ENCODE data around the gene MINDY3.
"Not testable (repeated sequence)": the region's sequence is repeated elsewhere in the genome, so short reads cannot be mapped to it uniquely, and the experiment has no call there.

Gene MINDY3

DNA sequence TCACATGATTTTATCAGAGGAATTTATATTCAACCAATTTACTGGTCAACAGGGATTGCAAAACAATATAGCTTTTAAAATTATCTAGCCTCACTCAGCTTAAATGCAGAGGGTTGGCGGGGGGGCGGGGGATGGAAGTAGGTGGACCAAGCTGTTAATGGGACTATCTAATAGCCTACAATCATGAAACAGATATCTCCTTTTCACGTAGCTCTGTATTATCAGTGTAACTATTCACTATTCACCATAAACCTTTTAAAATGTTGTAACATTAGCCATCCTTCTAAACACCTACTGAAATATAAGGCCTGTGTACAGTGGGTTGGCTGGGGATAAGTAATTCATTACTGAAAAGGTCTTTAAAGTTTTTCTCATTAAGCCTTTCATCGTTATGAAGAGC, 56.2 kb downstream of the MINDY3 start:
- no peak for DNase-seq

DNA sequence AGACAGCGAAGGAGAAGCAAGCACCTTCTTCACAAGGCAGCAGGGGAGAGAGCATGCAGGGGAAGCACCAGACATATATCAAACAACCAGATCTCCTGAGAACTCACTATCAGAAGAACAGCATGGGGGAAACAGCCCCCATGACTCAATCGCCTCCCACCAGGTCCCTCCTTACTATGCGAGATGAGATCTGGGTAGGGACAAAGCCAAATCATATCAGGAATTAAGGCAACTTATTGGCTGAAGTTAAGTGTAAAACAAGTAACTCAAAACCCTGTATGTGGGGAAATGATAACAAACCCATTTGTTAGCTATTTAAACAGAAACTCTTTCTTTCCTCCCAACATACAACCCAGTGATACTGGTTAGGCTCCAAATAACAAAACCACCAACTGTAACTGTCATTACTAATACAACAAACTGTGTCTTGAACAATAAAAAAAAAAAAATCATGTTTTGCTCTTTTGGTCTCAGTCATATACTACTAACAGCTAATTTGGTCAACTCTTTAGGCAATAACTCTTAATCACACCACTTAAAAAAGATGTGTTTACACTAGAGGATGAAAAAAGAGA, 57.8 kb downstream of the MINDY3 start:
- no peak for DNase-seq

DNA sequence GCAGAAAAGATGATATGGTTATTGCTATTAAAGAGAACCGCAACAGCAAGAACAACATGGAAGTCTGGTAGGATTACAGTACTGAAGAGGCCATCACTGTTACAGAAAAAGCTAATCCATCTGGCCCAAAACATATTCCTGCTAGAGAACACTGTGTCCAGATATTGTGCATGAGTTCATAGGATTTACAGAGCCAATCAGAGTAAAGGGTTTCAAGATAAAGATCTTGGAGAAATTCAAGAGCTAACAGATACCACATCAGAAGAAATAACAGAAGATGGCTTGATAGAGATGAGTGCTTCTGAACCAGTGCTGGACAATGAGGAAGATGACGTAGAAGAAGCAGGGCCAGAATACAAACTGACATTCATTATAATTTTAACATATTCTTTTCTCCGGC, 58.7 kb downstream of the MINDY3 start:
- no peak for DNase-seq

DNA sequence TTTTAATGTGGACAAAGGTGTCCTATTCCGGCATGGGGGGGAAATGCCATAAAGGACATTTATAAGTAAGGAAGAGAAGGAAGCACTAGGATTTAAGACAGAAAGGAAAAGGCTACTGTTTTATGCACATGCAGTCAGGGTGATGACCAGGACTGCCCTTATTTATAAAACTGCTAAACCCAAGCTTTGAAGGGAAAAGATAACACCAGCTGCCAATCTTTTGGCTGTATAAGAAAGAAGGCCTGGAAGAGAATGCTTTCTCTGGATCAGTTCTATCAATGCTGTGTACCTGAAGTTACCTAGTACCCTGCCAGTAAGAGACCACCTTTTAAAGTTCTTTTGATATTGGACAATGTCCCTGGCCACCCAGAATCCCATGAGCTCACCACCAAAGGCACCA, 59.2 kb downstream of the MINDY3 start:
- DNase-seq, result no peak

DNA sequence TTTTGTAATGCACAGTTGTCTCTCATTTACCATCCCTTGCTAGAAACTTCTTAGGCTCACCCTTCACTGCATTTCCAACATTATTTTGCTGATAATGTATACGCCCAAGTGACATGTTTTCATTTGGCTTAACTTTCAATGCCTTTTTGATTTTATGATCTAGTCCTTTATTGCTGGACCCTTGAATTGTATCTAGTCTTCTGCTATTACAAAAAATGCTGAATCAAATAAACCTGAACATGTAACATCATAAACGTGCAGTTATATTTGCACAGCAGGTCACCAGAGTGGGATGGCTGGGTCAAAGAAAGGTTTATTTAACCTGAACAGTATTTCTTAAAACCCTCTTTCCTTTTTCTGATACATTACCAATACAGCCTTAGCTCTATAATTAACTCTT, 63.0 kb downstream of the MINDY3 start:
- DNase-seq, result no peak

DNA sequence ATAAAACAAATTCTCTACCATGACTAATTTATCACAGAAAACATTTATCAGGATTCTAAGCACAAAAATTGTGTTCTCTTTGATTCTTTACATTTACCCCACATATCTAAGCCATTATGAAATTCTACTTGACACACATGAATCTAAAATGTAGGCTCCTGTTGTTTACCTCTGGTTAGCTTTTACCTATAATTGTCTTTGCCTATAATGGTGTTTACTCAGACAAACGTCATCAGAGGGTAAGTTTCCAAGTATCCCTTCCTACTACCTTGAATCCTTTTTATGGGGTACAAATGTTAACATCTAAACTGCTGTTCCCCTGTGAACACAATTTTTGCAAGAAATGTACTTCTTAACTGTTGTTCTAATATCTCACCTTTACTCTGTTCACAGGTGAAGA, 63.5 kb downstream of the MINDY3 start:
- DNase-seq, result no peak

DNA sequence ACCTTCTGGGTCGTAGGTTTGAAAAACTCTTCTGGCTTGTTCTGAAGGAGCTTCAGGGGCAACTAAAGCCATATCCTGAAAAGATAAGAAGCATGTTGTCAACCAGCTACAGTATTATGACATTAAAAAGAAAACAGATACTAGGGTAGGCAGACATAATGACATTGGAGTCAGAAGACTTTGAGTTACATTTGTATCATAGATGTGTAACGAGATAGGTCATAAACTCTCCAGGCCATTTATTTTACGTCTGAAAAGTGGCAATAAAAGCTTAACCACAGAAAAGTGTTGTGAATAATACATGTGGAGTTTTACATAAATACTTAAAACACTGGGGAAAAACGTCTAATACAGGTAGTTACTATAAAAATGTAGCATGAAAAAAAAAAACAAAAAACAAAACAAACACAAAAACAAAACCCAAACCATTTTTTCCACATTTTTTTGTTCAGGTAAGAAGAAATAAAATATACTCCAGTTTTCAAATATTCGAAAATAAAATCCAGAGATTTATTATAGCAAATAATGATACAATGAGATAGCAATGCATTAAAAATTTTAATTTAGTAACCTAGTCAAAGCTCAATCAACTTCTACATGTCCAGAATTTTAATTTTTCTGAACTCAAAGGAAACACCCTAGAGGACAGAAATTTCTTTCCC, 64.1 kb downstream of the MINDY3 start:
- no peak for DNase-seq

DNA sequence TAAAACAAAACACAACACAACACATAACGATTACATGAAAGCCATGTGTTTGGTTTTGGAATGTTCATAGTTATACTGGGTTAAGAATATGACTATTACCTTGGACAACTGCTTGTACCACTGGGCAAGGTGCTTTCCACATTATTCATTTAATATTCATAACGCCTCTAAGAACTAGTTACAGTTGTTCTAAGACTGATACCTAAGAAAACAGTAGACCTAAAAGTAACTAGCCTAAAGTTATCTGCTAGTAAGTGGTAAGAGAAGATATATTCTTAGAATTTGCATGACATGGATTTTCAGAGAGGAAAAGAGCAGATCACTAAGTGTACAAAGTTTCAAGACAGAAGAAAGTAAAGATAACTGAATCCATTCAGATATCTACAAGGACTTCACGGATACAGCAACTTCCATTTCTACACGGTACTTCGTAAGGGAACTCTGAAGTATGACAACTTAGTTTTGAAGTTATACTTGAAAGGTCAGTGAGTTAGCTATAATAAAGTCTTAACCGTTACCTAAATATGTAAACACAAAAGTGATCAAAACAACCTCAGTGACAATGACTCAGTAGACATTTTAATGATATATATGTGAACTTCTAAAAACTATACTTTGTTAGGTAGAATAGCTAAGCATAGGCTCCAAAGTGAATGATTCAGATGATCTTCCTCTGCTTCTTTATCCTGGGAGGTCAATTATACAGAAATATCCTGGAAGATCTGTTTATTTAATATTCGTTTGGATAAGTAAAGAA, 65.1 kb downstream of the MINDY3 start:
- DNase-seq, result no peak

DNA sequence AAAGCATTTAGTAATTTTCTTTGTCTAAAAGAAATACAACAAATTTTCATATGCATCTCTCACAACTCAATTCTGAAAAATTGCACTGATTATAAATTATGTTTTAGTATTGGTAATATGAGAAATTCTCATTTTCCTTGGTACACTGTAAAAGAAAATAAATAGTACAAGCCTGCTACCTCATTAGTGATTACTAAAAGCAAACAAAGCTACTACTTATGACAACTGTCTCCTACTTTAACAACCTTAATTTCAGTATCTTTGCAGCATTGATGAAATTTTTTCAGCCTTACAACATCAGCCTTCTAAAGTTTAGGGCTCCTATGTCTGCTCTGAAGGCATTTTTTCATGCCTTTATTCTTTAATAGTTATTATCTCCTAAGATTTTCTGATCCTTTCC, 65.7 kb downstream of the MINDY3 start:
- DNase-seq, result no peak

DNA sequence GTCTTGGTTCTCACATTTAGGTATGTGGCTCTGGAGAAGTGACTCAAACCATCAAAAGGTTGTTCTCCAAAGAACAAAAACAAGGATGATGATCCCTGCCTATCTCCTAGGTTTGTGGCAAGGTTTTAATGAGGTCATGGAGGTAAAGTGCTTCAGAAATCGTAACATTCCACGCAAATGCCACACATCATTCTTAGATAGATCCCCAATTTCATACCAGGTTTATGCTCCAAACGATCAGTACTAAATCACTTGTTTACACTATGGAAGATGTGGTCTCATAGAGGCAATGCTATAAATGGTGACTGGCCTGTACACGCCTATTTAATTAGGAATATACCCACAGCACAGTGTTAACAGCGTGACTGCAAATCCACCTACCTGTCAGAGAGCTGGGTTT, 66.6 kb downstream of the MINDY3 start:
- no peak for DNase-seq

DNA sequence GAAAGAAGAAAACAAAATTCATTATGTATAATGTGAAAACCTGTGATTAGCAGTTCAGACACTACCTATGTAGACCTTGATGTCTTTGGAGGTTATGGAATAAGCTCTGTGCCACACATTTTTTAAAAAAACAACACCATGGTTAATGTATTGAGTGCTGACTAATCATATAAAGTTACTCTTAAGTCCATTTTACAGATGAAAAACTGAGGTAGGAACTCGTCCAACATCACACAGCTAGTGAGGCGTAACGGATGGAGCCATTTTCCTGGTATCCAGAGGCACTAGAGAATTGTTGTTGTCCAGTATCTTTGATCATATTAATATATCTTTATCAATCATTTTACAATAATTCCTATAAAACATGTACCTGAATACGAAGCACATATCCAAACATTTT, 67.5 kb downstream of the MINDY3 start:
- DNase-seq, result no peak

DNA sequence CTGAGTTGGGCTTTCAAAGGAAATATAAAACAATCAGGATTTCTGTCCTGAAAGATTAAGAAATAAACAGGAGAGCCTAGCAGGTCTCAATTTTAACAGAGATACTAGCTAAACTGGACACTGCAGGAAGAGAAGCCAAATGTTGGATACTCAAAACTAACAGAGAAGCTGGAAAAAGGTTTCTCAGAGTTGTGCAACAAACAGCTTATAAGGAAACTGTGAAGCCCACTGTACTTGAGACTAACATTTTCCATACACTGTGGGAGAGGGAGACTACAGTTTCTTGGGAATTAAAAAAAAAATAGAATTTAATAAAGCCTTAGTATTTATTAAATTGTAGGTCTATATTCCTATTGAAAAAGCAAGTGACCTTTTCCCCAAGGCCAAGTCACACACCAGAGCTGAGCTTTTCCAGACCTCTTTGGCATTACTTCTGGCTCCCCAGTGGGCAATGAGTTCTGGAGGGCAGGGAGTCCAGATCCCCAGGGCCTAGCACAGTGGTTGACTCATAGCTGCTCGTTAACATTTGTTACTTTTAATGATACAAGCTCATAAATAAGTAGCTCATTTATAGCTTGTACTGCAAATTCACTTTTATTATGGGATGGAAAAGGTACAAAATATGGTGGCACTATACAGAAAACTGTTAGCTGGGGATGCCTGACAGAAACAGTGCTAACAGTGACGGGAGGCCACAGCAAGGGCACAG, 68.3 kb downstream of the MINDY3 start:
- DNase-seq, result no peak

DNA sequence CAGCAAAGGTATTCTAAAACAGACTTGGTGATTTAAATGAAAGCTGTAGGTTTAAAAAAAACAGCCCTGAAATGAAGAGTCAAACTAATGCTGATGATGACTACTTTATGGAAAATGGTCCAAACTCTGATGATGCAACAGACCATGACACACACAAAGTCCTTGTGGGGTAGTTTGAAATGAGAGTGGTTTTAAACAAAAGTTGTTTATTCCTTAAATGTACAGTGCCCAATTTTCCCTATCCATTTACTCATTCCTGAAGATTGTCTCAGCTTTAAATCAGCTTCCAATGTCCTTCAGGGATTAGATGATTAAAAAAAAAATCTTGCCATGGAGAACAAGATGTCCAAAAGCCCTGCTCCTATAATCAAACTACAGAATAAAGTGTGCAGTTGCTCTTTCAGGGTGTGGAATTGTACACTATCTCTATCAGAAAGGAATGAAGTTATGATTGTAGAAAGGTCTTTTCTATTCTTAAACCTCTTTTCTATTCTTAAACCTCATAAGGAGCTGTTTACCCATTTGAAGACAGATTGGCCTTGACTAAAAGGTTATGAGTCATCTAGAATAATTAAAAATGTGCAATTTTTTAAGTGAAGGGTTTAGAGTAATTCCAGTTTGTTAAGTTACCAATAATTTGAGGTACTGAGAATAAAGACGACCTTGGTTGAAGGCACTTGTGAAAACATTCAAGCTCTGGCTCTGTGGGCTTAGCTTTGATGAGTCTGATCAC, 70.3 kb downstream of the MINDY3 start:
- DNase-seq, result no peak

DNA sequence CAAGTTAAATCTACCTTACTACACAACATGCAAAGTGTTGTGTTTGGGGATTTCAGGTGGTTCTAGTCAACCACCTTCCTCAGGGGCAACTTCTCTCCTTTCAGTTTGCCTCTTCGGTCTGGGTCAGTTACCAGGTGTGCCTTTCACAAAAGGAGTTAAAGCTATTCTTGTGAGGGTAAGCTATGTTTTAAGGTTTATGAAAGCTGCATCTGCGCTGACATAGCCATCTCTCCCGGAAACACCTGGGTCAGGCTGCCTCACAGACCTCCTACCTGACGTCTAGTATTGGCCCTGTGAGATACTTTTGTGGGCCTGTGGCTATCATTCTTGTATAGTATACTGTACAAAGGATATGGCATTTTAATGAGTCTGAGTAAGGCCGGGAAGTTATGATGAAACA, 72.9 kb downstream of the MINDY3 start:
- no peak for DNase-seq

DNA sequence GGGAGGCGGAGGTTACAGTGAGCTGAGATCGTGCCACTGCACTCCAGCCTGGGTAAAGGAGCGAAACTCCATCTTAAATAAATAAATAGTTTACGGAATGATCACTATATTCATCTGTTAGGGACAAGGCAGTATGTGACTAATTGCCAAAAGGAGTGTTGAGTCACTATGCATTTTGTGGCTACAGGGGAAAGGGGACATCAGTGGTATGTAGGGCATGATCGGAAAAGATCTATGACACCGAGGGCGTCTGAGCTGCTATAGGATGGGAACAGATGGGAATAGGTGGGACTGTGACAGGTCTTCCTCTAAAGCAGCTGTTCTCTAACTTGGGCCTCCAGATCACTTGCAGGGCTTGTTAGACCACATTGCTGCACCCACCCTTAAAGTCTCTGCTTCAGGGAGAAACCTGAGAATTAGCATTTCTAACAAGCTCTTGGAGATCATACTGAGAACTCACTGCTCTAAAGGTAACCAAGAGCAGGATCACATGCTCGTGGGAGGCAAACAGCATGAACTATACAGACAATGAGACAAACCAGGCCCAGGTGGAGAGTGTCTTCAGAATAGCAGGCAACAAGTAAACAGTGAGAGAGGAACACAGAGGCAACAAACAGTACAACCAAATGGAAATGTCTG, 75.5 kb downstream of the MINDY3 start:
- DNase-seq, result no peak

DNA sequence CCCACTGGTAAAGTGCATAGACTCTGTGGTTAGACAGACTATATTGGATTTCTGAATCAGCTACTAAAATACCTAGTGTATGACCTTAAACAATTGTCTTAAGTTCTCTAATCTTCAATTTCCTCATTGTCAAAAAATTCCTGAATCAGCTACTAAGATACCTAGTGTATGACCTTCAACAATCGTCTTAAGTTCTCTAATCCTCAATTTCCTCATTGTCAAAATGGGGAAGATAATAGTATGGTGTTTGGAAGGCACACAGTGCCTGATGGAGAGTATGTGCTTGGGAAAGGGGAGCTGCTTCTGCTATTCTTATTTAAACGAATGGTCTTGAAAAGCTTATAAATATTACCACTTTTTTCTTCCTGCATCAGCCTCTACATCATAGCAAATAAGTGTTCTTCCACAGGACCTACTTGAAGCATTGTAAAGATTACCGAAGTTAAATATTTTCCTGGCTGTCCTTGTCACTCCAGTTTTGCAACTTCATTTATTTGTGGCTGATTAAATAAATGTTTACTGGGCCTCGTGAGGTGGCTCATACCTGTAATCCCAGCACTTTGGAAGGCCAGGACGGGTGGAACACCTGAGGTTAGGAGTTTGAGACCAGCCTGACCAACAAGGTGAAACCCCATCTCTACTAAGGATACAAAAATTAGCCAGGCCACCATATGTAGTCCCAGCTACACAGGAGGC, 76.2 kb downstream of the MINDY3 start:
- peak in 1 of 2 donors; percentile 10 for DNase-seq

DNA sequence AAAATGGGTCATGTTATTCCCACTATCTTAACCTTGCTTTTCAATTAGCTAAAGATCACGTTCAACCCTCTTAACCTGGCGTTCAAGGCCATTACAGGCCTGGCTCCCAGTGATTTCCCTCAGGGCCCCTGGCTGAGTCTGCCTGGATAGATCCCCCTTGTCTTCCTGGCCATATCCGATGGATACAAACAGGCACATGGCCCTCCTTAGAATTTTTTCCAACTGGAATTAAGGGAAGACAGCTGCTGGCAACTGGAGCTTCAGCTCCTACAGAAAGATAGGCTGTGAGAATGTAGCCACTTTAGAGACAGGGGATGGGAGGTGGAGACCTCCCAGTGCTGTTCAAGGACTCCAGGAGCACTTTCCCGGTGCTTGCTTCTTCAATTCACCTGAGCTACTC, 77.5 kb downstream of the MINDY3 start:
- no peak for DNase-seq

DNA sequence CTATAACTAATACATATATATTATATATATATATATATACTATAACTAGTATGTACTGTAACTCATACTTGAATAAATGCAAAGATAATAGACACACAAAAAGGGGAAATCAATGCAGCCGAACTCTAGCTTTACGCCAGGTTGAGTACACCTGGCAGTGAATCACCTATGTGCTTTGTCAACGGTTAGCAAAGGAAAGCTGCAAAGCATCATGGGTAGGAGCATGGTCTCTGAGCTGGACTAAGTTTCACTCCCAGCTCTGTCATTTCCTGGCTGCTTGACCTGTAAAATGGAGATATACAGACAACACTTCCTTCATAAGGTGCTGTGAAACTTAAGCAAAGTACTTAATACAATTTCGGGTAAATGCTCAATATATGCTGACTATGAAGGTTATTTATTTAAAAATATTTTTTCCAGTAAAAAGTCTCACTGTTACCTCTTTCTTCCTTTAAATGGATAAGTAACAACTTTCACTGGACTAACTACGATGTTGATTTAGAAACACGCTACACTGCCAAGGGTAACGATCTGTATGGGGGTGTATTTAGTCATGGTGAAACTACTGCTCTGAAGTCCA, 78.8 kb downstream of the MINDY3 start:
- DNase-seq, result no peak

DNA sequence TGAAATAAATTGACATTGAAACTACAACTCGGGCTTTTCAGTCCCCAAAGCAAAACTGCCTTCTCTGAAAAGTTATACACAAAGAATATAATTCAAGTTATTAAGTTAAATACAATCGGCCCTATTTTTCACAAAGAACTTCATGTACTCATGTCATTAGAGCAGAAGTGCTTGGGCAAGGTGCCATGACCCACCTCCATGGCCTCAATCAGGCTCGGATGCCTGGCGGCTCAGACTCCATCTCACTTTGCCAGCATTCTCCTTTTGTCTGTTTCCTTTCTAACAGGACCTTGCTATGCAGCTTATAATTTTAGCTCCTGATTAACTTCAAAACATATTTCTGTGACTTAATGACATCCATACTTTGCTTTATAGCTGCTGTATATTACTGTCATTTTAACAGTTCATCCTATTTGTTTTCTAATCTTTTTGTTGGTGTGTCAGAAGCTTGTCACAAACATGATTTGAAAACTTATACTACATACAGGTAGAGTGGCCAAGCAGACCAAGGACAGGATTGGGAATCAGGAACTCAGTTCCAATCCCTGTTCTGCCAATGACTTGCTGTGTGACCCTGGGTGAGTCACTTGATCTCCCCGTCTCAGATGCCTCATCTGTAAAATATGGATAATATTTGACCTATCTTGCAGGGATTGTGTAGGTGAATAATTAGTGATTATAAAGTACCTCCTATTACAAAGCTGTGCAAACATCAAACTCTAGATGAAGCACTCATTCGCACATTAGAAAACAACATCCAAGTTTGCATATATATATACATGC, 79.8 kb downstream of the MINDY3 start:
- no peak for DNase-seq

DNA sequence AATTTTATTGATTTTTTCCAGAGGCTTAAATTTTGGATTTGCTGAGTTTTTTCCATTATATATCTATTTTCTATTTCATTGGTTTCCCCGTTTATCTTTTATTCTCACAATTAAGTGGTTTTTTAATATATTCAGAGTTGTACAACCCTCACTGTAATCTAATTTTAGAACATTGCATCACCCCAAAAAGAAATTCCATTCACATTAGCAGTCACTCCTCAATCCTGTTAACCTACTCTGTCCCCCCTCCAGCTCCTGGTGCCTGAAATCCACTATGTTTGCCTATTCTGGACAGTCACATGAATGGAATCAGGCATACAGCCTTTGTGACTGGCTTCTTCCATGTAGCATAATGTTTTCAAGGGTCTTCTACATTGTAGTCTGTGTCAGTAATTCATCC, 84.8 kb downstream of the MINDY3 start:
- no peak for DNase-seq

DNA sequence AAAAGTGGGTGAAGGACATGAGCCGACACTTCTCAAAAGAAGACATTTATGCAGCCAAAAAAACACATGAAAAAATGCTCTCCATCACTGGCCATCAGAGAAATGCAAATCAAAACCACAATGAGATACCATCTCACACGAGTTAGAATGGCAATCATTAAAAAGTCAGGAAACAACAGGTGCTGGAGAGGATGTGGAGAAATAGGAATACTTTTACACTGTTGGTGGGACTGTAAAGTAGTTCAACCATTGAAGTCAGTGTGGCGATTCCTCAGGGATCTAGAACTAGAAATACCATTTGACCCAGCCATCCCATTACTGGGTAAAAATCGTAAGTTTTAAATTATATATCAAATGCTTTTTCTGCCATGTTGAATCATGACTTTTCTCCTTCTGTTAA, 85.8 kb downstream of the MINDY3 start:
- not testable (repeated sequence) for DNase-seq

All from inflammatory macrophage treated with lipopolysaccharide for 1 hour (primary cell).